Lung (tissue), 12 donors: ENCODE measurements around the gene NUP210. TPM values are rescaled to one million over a fixed set of nuclear protein-coding genes. Genes with fewer than 3 reads are reported as not detected.

ENCODE experiments used
- ATAC-seq: fragments of 200-7000 bp; cut with Tn5 transposase; one replicate; pipeline ENCODE4 v1.9.1; 2020; ENCODE audit warnings: moderate number of reproducible peaks; ENCODE audit not compliant: insufficient read depth, low FRiP score
- DNase-seq, 3 donors: peaks; one replicate each; pipeline ENCODE4 v3.0.0-alpha.2; 2013 to 2017
- H3K27ac ChIP-seq, 2 donors: one replicate each; pipeline ENCODE4 v1.5.1; 2013; ENCODE audit warnings: mild to moderate bottlenecking in 2 of 2, moderate library complexity in 2 of 2, control low read depth in 1 of 2, inconsistent platforms in 1 of 2, low read depth in 1 of 2, low read length in 1 of 2
- H3K27me3 ChIP-seq, 3 donors: one replicate each; pipeline ENCODE4 v1.5.1; 2013; ENCODE audit warnings: low read length in 2 of 3; ENCODE audit not compliant: control insufficient read depth in 3 of 3, insufficient read depth in 3 of 3
- H3K36me3 ChIP-seq, 4 donors: one replicate each; pipeline ENCODE4 v1.5.1; 2013; ENCODE audit warnings: low read length in 4 of 4, mild to moderate bottlenecking in 1 of 4, moderate library complexity in 1 of 4; ENCODE audit not compliant: control insufficient read depth in 4 of 4, insufficient read depth in 4 of 4
- H3K4me1 ChIP-seq, 5 donors: one replicate each; pipeline ENCODE4 v1.5.1; 2013; ENCODE audit warnings: low read length in 5 of 5, mild to moderate bottlenecking in 2 of 5, moderate library complexity in 1 of 5; ENCODE audit not compliant: control insufficient read depth in 5 of 5, insufficient read depth in 5 of 5
- H3K4me3 ChIP-seq: one replicate; pipeline ENCODE4 v1.5.1; 2013; ENCODE audit warnings: mild to moderate bottlenecking, control low read depth, moderate library complexity
- H3K9ac ChIP-seq, 2 donors: one replicate each; pipeline ENCODE4 v1.5.1; 2013; ENCODE audit warnings: low read length in 2 of 2, control low read depth in 1 of 2; ENCODE audit not compliant: insufficient read depth in 1 of 2
- H3K9me3 ChIP-seq, 4 donors: one replicate each; pipeline ENCODE4 v1.5.1; 2013; ENCODE audit warnings: low read length in 3 of 4, mild to moderate bottlenecking in 1 of 4, moderate library complexity in 1 of 4; ENCODE audit not compliant: control insufficient read depth in 4 of 4, insufficient read depth in 3 of 4
- CTCF ChIP-seq: IDR thresholded peaks from 2 replicates; pipeline ENCODE4 v1.5.1; 2012; ENCODE audit warnings: mild to moderate bottlenecking; ENCODE audit errors: control extremely low read depth, extremely low read depth
- WGBS, 2 donors: extraction: QIAGEN DNeasy Blood & Tissue Kit; methylation state at CpG; one replicate each; pipeline ENCODE4 v1.1.7; 2013; 5-methylcytosine and 5-hydroxymethylcytosine counted together
- polyA plus RNA-seq, 2 donors: library from polyadenylated mRNA; stranded (reverse); fragments of 200-250 nt; gene quantifications; one replicate each; pipeline ENCODE4 v1.2.1, GENCODE V29; 2013
- total RNA-seq, 2 donors: library from RNA; depleted of rRNA in 1 of 2; stranded (reverse); fragments of >200 nt in 1 of 2; gene quantifications; one replicate each; pipeline ENCODE4 v1.2.1, GENCODE V29; 2014 to 2021
- donor health status: control.
- donor health status: control.
- donor health status: Bipolar disorder and iron deficiency.
- donor health status: healthy.
- donor health status: DM: yes; HTN: yes; CAD: no.

The NUP210 gene
- total and polyA plus RNA-seq, 4 donors: 5.4 to 20.4 (median 10.5) TPM

- no peak overlapping the region for H3K27ac ChIP-seq
- 37 to 42% methylated on average over 14 of the region's 14 CpGs for WGBS, 2 donors
- H3K4me3 ChIP-seq: no peak overlapping the region
- H3K27me3 ChIP-seq: peaks cover 3 to 18% (median 5%) of the 10 kb centered on the region in 3 donors
- DNase-seq (peak in 1 of 3 donors; percentile 10), ATAC-seq (peak; percentile 42)
- H3K4me1 ChIP-seq: no peaks in the 10 kb centered on the region
- TF ChIP-seq CTCF: no peak
- no peak overlapping the region for H3K9ac ChIP-seq
- H3K9me3 ChIP-seq: no peaks in the 10 kb centered on the region
- no peaks in the 10 kb centered on the region for H3K36me3 ChIP-seq
Observed at GRCh38 chr3:13301286-13301987, 118.7 kb downstream of the NUP210 start.

- ATAC-seq (no peak), DNase-seq (no peak)
- 76 to 92% methylated on average over 5 of the region's 5 CpGs for WGBS, 2 donors
Observed at GRCh38 chr3:13300546-13301285, 119.4 kb downstream of the NUP210 start.

GRCh38 chr3:13299531-13300155, 120.5 kb downstream of the NUP210 start:
- Histone ChIP-seq H3K4me1 (no peaks in the 10 kb centered on the region), H3K9ac (no peak overlapping the region), H3K36me3 (no peaks in the 10 kb centered on the region), H3K27ac (no peak overlapping the region), H3K9me3 (peaks cover 0 to 2% (median 0%) of the 10 kb centered on the region in 4 donors), H3K4me3 (no peak overlapping the region), H3K27me3 (peaks cover 3 to 18% (median 5%) of the 10 kb centered on the region in 3 donors)
- ATAC-seq (no peak), DNase-seq (peak in 1 of 3 donors; percentile 1)
- WGBS, 2 donors: 77 to 83% methylated on average over 7 of the region's 7 CpGs
- no peak for TF ChIP-seq CTCF

More at GRCh38 chr3:13300546-13301285, 119.4 kb downstream of the NUP210 start:
- no peaks in the 10 kb centered on the region for H3K9me3 ChIP-seq
- peaks cover 3 to 18% (median 5%) of the 10 kb centered on the region in 3 donors for H3K27me3 ChIP-seq
- H3K9ac ChIP-seq: no peak overlapping the region
- no peaks in the 10 kb centered on the region for H3K4me1 ChIP-seq
- no peaks in the 10 kb centered on the region for H3K36me3 ChIP-seq
- H3K4me3 ChIP-seq: no peak overlapping the region
- TF ChIP-seq CTCF: no peak
- no peak overlapping the region for H3K27ac ChIP-seq
